BJ (cell line): ENCODE measurements around the gene LRRC46. TPM values are rescaled to one million over a fixed set of nuclear protein-coding genes. Genes with fewer than 3 reads are reported as not detected.

Experiments
- CTCF ChIA-PET: fragments of 350-600 bp; formaldehyde crosslinking; extraction: SDS; loops from one replicate; lab custom pipeline; 2021; ENCODE audit warnings: antibody characterized with exemption, inconsistent platforms; lab: Yijun Ruan, JAX
- POLR2A ChIA-PET: fragments of 300-600 bp; sonication (Branson Sonifier 250); formaldehyde crosslinking; extraction: SDS; loops from one replicate; lab custom pipeline; 2021; ENCODE audit warnings: antibody characterized with exemption; lab: Charles Lee
- DNase-seq: peaks from one replicate; pipeline ENCODE4 v3.0.0-alpha.2; 2011; ENCODE audit warnings: low read depth
- H3K27me3 ChIP-seq: 2 replicates; pipeline ENCODE4 v1.6.0; 2011; ENCODE audit warnings: low read length; ENCODE audit not compliant: control insufficient read depth, insufficient read depth
- H3K36me3 ChIP-seq: 2 replicates; pipeline ENCODE4 v1.5.1; 2011; ENCODE audit warnings: low read length; ENCODE audit not compliant: control insufficient read depth, insufficient read depth
- H3K4me3 ChIP-seq: 2 replicates; pipeline ENCODE4 v1.5.1; 2011; ENCODE audit warnings: low read depth, mild to moderate bottlenecking, control low read depth, low read length
- polyA plus RNA-seq: library from polyadenylated mRNA; depleted of rRNA; stranded (reverse); fragments of >200 nt; gene quantifications from 2 replicates; pipeline ENCODE4 v1.2.3, GENCODE V29; 2011
- TF ChIP-seq, protein P1 (sequence below): IDR thresholded peaks from 2 replicates; pipeline ENCODE4 v1.5.1; 2011; ENCODE audit warnings: low read depth, mild to moderate bottlenecking, control low read depth, inconsistent platforms, low read length, moderate library complexity; ENCODE audit not compliant: insufficient read depth

LRRC46 gene
- polyA plus RNA-seq, 1 experiment = 0.58 TPM

DNA sequence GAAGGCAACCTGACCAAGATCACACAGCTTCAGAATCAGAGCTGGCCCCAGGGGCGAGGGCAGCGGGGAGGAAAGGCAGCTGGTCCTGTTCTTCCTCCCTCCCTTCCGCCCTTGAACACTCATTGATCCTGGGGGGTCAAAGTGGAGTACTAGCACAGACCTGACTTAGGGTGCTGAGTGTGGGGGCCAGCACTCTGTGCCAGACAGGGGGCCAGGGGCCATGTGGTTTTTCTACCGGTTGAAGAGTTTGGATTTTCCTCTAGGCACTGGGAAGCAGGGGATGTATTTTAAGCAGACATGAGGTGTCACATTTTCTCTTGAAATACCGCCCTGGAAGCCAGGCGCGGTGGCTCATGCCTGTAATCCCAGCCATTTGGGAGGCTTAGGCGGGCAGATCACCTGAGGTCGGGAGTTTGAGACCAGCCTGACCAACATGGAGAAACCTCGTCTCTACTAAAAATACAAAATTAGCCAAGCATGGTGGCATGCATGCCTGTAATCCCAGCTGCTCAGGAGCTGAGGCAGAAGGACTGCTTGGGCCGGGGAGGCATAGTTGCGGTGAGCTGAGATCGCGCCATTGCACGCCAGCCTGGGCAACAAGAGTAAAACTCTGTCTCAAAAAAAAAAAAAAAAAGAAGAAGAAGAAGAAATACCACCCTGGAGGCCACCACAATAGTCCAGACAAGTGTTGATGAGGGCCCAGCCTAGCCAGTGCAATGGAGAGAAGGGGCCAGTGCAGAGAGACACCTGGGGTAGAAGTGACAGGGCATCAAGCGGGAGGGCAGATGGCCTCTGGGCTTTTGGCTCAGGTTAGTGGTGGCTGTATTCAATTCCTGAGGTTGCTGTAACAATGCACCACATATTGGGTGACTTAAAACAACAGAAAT is 25.2 kb upstream of the LRRC46 start:
- Histone ChIP-seq H3K27me3 (peaks cover 10% of the 10 kb centered on the region), H3K36me3 (peaks cover 17% of the 10 kb centered on the region), H3K4me3 (no peak overlapping the region)
- ChIA-PET POLR2A (no interaction called here), CTCF (interaction anchor here (0.6 to 2.3 kb wide), 2 partner anchors 10 to 16 kb away, joined by 3 to 6 read pairs; no protein-coding TSS in a partner anchor)
- no peak for DNase-seq
- TF ChIP-seq, protein P1, sequence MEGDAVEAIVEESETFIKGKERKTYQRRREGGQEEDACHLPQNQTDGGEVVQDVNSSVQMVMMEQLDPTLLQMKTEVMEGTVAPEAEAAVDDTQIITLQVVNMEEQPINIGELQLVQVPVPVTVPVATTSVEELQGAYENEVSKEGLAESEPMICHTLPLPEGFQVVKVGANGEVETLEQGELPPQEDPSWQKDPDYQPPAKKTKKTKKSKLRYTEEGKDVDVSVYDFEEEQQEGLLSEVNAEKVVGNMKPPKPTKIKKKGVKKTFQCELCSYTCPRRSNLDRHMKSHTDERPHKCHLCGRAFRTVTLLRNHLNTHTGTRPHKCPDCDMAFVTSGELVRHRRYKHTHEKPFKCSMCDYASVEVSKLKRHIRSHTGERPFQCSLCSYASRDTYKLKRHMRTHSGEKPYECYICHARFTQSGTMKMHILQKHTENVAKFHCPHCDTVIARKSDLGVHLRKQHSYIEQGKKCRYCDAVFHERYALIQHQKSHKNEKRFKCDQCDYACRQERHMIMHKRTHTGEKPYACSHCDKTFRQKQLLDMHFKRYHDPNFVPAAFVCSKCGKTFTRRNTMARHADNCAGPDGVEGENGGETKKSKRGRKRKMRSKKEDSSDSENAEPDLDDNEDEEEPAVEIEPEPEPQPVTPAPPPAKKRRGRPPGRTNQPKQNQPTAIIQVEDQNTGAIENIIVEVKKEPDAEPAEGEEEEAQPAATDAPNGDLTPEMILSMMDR = no peak

DNA sequence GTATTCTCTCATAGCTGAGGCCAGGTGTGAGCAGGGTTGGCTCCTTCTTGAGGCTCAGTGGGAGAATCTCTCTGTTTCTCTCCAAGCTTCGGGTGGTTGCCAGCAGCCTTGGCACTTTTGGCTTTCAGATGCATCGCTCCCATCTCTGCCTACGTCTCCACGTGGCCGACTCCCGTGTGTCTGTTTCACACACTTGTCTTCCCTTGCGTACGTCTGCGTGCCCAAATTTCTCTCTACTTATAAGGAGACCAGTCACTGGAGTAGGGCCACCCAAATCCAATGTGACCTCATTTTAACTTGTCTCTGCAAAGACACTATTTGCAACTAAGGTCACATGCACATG is 24.6 kb upstream of the LRRC46 start:
- DNase-seq = no peak
- Histone ChIP-seq H3K27me3 (peaks cover 6% of the 10 kb centered on the region), H3K36me3 (peaks cover 17% of the 10 kb centered on the region), H3K4me3 (no peak overlapping the region)
- CTCF ChIA-PET = interaction anchor here (2.3 kb wide), 1 partner anchor 17 kb away, joined by 6 read pairs; no protein-coding TSS in a partner anchor
- POLR2A ChIA-PET = no interaction called here
- TF ChIP-seq, protein P1 = no peak

DNA sequence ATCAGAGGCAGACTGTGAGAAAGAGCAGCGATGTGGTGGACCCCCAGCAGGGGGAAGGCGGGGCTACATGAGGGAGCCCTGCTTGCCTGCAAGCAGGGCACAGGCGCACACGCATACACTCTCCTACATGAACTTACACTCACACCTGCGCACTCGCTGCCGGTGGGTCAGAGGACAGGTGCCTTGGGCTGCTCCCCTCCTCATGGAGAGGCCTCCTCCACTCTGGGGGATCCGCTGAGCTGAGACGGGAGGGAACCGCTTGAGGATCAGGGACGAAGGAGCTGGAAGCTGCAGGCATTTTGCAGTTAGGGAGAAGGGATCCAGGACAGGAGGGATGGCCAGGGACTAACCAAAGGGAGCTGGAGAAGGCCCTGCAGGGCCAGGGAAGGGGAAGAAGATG is 24.0 kb upstream of the LRRC46 start:
- ChIA-PET CTCF (no interaction called here), POLR2A (no interaction called here)
- H3K36me3 ChIP-seq = peaks cover 17% of the 10 kb centered on the region

DNA sequence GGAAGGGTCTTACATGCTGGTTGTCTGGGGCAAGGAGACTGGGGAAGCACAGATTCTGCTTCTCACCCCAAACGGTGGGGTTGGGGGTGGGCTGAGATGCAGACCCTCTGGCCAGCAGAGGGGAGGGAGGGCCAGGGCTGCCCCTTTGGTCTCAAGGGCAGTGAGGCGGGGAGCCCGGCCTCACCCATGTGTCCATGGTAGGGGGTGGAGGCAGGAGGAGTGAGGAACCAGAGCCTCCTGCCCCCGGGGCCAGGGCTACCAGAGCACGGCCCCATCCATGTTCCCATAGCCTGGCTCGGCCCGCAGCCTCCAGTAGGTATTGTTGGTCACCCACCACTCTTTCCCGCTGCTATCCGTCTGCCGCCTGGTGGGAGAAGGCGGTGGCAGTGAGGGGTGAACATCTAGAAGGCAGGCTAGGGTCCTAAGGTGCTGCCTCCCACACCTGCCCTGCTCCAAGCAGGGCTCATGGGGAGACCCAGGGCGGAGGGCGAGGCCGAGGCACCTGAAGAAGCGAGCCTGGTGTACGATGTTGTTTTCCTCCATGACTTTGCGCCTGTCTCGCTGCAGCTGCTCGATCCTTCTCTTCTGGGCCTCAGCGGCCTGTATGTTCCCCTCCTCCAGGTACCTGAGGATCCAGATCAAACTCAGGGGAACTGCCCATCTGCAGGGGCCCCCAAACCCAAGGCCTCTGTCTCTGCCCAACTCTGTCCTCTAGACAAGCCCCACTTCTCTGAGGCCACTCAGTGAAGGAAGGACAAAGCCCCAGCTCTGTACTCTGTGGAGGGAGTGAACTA is 23.2 kb upstream of the LRRC46 start:
- ChIA-PET CTCF (interaction anchor here (0.6 kb wide), 1 partner anchor 39 kb away, joined by 3 read pairs; no protein-coding TSS in a partner anchor), POLR2A (no interaction called here)
- H3K27me3 ChIP-seq = peaks cover 6% of the 10 kb centered on the region
- no peak for DNase-seq
- TF ChIP-seq, protein P1 = no peak
- H3K36me3 ChIP-seq = peaks cover 17% of the 10 kb centered on the region
- H3K4me3 ChIP-seq = no peak overlapping the region

More for the DNA sequence above, 24.0 kb upstream of the LRRC46 start:
- TF ChIP-seq, protein P1 = no peak
- Histone ChIP-seq H3K27me3 (peaks cover 6% of the 10 kb centered on the region), H3K4me3 (no peak overlapping the region)
- DNase-seq = no peak
